ENCODE results near the gene COL1A1. TPM values are rescaled to one million over a fixed set of nuclear protein-coding genes. Genes with fewer than 3 reads are reported as not detected.
A peak's percentile ranks its signal among the peaks of the same experiment; 100 is the strongest.

The COL1A1 gene
- total RNA-seq, 1 donor from 2014 or later: 10.1 TPM

DNA sequence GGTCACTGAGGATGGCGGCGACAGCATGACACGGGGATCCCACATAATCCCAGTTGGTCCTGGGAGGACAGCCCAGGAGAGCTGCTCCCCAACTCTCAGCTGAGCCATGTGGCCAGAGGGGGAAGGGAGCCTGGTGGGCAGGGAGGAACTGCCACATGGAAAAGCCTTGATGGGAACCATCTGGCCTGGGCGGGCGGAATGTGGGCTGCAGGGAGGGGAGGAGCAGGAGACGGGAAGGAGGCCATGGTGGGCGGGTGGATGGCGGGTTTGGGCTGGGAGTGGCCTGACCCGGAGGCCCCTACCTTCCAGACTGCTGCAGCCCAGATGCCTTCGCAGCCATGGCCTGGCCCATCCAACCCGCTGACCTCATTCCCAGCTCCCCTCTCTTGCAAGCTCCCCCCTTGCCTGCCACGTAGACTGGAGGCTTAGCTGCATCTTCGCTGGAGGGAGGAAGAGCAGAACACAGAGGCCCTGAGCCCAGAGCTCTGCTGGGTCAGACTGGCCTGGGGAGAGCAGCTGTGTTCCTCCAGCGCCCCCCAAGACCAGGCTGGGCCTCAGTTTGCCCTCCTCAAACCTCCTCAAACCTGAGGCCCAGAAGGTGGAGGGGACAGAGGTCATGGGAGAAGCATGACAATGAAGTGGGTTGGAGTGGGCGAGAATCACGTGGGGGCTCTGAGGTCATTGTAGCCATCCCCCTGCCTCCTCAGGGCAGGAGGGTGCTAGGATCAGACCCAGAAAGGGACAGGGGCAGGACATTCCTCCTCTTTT is 8.2 kb upstream of the COL1A1 start:
- TF ChIP-seq CTCF (IDR thresholded peaks at IDR 0.05; ENCODE audit: partially characterized antibody, unreplicated experiment): no peak
- H3K9me3 Mint-ChIP-seq (ENCODE audit: unreplicated experiment): peaks cover 10% of the 10 kb centered on the region
- no peaks in the 10 kb centered on the region for H3K36me3 Mint-ChIP-seq (ENCODE audit: unreplicated experiment)
- peak overlapping the region; percentile 64 for H3K4me3 Mint-ChIP-seq (ENCODE audit: unreplicated experiment)
- peaks cover 27% of the 10 kb centered on the region for H3K4me1 Mint-ChIP-seq (ENCODE audit: low read depth, unreplicated experiment)
- H3K27me3 Mint-ChIP-seq (ENCODE audit: unreplicated experiment): peaks cover 14% of the 10 kb centered on the region
- DNase-seq: peak; percentile 79
- peak overlapping the region; percentile 82 for H3K27ac Mint-ChIP-seq (ENCODE audit: unreplicated experiment)

DNA sequence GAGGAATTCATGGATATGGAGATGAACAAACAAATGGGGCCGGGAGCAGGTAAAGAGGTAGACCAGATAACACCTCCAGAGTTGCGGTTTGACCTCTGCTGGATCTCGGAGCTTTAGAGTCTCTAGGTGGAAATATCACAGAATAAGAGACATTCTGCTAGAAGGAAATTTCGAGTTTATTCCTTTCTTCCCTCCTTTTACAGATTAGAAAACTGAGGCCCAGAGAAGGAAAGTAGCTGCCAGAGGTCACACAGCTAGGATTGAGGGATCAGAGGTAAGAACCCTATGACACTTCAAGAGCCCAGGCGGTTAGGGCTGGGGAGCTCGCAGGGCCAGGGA is 7.7 kb upstream of the COL1A1 start:
- no peak for DNase-seq
- H3K4me3 Mint-ChIP-seq (ENCODE audit: unreplicated experiment): no peak overlapping the region
- peaks cover 27% of the 10 kb centered on the region for H3K4me1 Mint-ChIP-seq (ENCODE audit: low read depth, unreplicated experiment)
- H3K27ac Mint-ChIP-seq (ENCODE audit: unreplicated experiment): peak overlapping the region; percentile 82
- TF ChIP-seq CTCF (IDR thresholded peaks at IDR 0.05; ENCODE audit: partially characterized antibody, unreplicated experiment): no peak
- peaks cover 14% of the 10 kb centered on the region for H3K27me3 Mint-ChIP-seq (ENCODE audit: unreplicated experiment)
- no peaks in the 10 kb centered on the region for H3K36me3 Mint-ChIP-seq (ENCODE audit: unreplicated experiment)
- peaks cover 10% of the 10 kb centered on the region for H3K9me3 Mint-ChIP-seq (ENCODE audit: unreplicated experiment)

- no peak for DNase-seq
- H3K9me3 Mint-ChIP-seq (ENCODE audit: unreplicated experiment): peaks cover 10% of the 10 kb centered on the region
- H3K36me3 Mint-ChIP-seq (ENCODE audit: unreplicated experiment): no peaks in the 10 kb centered on the region
- H3K27ac Mint-ChIP-seq (ENCODE audit: unreplicated experiment): peak overlapping the region; percentile 82
- H3K27me3 Mint-ChIP-seq (ENCODE audit: unreplicated experiment): peaks cover 14% of the 10 kb centered on the region
- H3K4me1 Mint-ChIP-seq (ENCODE audit: low read depth, unreplicated experiment): peaks cover 27% of the 10 kb centered on the region
- H3K4me3 Mint-ChIP-seq (ENCODE audit: unreplicated experiment): no peak overlapping the region
- no peak for TF ChIP-seq CTCF (IDR thresholded peaks at IDR 0.05; ENCODE audit: partially characterized antibody, unreplicated experiment)
These were observed 7.2 kb upstream of the COL1A1 start for GRCh38 chr17:50208611-50209061.

GRCh38 chr17:50207792-50208567 is 6.5 kb upstream of the COL1A1 start:
- Mint-ChIP-seq H3K27ac (ENCODE audit: unreplicated experiment) (no peak overlapping the region), H3K4me1 (ENCODE audit: low read depth, unreplicated experiment) (peaks cover 25% of the 10 kb centered on the region), H3K4me3 (ENCODE audit: unreplicated experiment) (no peak overlapping the region), H3K27me3 (ENCODE audit: unreplicated experiment) (peaks cover 14% of the 10 kb centered on the region), H3K9me3 (ENCODE audit: unreplicated experiment) (peaks cover 10% of the 10 kb centered on the region), H3K36me3 (ENCODE audit: unreplicated experiment) (no peaks in the 10 kb centered on the region)
- DNase-seq: no peak
- no peak for TF ChIP-seq CTCF (IDR thresholded peaks at IDR 0.05; ENCODE audit: partially characterized antibody, unreplicated experiment)

DNA sequence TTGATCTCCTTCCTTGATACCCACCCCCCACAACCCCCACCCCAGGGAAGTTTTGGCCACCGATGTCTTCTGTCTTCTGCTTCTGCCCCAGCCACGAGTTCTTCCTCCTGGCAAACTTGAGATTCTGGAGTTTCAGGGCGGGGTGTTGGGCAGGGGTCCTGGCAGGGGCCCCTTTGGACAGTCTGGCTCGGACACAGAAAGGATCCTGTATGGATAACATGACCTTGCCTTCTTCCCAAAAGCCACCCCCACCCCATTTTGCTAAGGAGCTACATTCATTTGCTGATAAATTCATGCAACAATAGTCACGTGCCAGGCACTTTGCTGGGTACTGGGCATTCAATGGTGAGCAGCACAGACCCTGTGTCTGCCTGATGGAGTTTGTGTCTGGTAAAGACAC is 5.9 kb upstream of the COL1A1 start:
- Mint-ChIP-seq H3K27ac (ENCODE audit: unreplicated experiment) (no peak overlapping the region), H3K27me3 (ENCODE audit: unreplicated experiment) (peaks cover 18% of the 10 kb centered on the region), H3K9me3 (ENCODE audit: unreplicated experiment) (peaks cover 10% of the 10 kb centered on the region), H3K4me1 (ENCODE audit: low read depth, unreplicated experiment) (peaks cover 25% of the 10 kb centered on the region), H3K36me3 (ENCODE audit: unreplicated experiment) (no peaks in the 10 kb centered on the region), H3K4me3 (ENCODE audit: unreplicated experiment) (no peak overlapping the region)
- DNase-seq: no peak
- TF ChIP-seq CTCF (IDR thresholded peaks at IDR 0.05; ENCODE audit: partially characterized antibody, unreplicated experiment): no peak
